HS-27A (cell line): ENCODE results near the gene ABCA3.
"Not testable (repeated sequence)": the region's sequence is repeated elsewhere in the genome, so short reads cannot be mapped to it uniquely, and the experiment has no call there.

Experiments used
- DNase-seq: peaks from one replicate; pipeline ENCODE4 v3.0.0-alpha.2; 2012; ENCODE audit warnings: low read depth, missing footprints

ABCA3 gene

DNA sequence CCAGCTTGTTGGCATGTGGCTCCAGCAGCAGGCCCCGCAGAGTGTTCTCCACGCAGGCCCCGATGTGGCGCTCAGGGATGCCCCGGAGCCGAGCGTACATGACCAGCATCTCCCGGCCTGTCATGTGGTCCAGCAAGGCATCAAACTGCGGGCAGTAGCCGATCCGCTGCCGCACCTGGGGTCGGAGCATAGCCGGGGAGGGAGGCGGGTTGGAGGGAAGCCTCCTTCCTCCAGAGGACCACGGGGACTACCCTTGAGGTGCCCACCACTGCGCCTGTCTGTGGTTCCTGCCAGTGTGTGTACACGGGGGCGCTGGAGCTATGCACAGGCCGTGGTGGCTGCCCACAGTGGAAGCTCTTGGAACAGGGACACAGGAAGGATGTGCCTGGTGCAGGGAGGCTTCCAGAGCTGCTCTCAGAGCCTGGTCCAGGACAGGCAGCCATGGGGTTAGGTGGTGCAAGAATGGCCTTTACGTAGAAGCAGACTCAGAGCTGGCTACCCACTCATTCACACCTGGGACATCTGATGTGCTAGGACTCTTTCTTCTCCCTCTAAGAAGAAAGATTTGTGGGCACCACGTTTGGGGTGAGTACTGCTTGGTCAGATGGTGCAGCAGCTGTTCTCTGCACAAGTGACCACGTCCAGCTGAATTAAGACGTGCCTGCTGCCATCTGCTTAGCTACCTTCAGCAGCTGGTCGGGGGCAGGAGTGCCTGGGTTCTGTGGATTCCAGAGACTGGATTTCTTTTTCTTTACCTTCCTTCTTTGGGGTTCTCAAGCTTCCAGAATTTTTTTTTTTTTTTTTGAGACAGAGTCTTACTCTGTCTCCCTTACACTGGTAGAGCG lies 61.4 kb downstream of the ABCA3 start:
- no peak for DNase-seq

GRCh38 chr16:2278272-2278608 lies 62.3 kb downstream of the ABCA3 start:
- DNase-seq: no peak

DNA sequence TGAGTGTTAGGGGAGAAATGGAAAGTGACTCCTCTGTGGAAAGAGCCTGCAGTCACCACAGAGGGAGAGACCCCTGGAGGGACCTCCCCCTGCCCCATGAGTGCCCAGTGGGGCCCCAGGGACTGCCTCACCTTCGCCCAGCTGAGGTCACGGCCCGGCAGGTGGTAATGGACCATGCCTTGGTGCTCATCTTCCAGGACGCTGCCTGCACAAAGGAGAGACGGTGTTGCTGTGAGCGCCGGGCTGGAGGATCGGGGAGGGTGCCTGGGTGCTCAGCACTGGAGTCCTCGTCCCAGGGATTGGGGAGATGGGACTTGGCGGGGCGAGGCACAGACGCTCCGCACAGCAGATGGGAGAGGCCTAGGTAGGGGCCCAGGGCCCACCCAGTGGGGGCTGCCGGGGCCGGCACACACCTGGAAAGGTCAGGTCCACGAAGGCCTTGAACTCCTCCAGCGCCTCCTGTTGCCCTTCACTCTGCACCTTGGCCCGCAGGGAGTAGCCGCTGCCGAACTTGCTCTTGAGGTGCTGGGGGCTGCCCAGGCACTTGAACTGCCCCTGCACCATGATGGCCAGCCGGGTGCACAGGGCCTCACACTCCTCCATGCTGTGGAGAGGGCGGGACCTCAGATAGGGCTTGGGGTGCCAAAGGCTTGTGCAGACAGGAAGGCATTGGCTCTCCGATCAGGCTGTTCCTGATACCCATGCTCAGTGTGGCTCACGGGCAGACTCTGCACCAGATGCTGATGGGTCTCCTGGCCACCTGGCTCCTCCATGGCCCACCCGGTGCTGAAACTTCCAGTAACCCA lies 62.9 kb downstream of the ABCA3 start:
- DNase-seq: no peak

- no peak for DNase-seq
Measured at GRCh38 chr16:2276368-2277195, 63.9 kb downstream of the ABCA3 start.

DNA sequence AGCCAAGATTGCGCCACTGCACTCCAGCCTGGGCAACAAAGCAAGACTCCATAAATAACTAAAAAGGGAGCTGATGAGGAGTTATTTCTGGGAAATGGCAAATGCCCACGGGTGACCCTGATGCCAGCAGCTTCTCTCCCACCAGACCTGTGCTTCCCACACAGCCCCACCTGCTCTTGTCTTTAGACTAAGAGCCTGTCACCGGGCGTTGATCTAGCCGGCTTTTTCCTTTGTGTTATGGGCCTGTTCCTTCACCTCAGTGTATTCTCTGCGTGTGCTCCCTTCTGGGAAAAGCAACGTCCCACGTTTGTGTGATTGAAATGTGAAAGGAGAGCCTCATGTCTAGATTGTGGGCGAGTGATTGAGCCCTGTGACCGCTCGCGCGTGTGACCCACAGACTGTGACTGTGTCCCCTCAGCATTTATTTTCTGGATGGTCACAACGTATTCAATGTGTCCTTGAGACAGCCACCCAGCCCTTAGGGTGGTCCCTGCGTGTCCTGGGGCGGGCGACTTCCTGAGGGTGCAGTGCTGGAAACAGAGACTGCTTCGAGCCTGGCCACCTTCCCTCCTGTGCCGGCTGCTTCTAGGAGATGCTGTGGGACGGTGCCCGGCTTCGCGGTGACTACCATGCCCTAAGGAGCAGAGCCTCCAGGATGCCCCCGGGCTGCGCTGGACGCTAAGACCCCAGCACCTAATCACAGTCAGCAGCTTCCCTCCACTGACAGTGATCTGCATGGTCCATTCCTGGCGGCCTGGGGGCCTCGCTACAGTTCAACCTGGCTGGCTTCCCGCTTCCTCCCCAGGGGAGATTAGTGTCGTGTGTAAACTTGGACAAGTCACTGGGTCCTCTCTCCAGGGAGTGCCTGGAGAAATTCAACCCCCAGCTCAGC lies 64.8 kb downstream of the ABCA3 start:
- DNase-seq: no peak

DNA sequence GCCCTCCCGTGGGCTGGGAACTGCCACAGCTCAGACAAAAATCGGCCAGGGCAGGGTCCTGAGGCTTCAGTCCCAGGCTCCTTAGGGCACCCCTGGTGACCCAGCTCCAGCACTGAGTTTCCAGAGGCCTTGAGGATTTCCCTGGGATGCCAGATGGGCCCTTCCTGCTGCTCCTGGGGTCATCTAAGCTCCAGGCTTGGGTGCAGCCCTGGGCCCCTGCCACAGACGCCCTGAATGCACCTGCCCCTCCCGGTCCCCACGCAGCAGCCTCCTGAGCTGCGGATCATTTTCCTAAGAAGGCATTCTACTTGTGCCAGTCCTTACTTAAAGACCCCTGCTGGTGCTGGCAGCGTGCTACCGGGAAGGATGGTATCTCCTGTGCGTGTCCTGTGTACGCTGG lies 66.6 kb downstream of the ABCA3 start:
- no peak for DNase-seq

- no peak for DNase-seq
Measured at GRCh38 chr16:2273484-2273883, 67.0 kb downstream of the ABCA3 start.

GRCh38 chr16:2271848-2272461 lies 68.6 kb downstream of the ABCA3 start:
- DNase-seq: no peak

DNA sequence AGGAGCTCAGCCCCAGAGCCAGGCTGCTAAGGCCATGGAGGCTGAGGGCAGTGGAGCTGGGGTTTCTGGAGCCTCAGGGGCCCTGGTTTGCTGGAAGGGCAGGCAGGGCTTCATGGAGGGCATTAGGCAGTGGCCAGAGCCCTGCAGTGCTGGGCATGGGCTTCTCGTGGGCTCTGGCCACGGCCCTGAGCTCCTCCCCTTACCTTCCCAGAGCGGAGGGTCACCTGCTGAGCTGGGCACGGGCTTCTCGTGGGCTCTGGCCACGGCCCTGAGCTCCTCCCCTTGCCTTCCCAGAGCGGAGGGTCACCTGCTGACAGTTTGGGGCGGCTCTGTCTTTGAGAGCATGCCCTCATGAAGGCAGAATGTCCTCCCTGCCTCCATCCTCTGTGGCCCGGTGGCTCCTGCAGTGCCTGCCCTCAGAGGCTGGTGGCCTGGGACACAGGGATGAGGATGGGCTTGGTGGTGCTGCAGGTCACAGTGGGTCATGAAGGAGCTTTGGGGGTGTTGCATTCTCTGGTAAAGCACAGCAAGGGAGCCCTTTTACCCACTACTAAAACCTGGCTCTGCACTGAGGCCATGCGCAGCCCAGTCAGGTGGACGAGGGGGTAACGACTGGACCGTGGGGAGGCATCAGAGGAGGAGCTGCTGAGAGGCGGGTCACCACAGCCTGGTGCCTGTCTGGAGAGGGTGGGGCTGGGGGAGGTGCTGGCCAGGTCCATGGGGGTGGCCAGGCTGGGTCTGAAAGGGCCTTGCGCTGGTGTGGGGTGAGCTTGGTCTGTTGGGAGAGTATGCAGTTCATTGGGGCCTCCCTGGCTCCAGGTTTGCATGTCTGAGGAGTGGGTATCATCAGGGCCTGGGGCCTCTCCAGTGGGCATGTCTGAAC lies 69.7 kb downstream of the ABCA3 start:
- no peak for DNase-seq

GRCh38 chr16:2270070-2270462 lies 70.5 kb downstream of the ABCA3 start:
- no peak for DNase-seq

DNA sequence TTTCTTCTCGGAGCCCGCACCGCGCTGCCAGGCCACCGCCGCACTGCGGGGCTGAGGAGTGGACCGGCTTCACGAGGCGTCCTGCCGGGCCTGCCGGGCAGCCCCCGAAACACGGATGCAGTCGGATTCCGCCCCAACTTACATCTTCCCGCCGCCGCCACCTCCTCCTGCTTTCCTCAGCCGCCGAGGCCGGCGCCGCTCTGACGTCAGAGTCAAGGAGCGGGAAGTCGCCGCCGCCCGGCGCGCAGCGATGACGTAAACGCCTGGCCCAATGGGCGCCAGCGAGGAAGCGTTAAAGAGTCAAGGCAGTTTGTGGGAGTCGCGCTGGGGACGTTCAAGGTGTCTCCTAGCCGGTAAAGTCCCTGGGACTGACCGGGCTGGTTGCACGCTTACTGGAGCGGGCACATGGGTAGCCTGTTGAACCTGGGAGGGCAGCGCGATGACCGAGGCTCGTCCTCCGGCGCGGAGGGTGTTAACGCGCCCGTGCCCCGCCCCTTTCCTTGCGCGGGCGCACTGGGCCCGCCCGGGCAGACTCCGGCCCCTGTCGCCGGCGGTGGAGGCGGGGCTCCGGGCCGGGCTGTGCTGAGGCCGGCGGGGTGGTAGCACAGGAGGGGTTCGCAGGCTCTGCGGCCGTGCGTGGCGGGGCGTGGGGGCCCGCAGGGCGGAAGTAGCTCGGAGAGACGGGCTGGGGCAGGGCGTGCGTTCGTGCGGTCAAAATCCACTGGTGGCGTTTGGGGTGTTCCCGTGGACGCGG lies 72.4 kb downstream of the ABCA3 start, which contains the start of gene RNPS1:
Gene RNPS1, minus strand, starts transcription at position 214 of the 754 bp plus-strand sequence. CDS start 3,483 bp downstream, outside the sequence.
- DNase-seq: peak; percentile 93

- not testable (repeated sequence) for DNase-seq
Measured at GRCh38 chr16:2267505-2267912, 73.0 kb downstream of the ABCA3 start.

DNA sequence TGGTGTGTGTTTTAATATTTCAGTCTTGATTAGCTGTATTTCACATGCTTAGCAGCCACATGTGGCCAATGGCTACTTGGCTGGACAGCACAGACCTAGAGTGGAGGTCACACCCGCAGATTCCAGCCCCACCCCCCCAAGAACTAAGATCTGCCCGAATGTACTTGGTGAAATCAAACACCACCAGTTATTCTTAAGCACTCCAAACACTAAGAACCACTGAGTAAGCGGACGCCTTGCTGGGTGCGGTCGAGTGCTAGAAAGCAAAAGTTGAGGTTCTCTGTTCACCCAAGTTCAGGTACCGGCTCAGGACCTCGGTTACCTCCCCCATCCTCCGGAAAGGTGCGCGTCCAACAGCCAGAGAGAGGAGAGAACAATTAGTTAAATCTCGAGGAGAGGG lies 73.6 kb downstream of the ABCA3 start:
- not testable (repeated sequence) for DNase-seq

- DNase-seq: not testable (repeated sequence)
Measured at GRCh38 chr16:2263026-2263425, 77.5 kb downstream of the ABCA3 start.

GRCh38 chr16:2260250-2260649 lies 80.3 kb downstream of the ABCA3 start:
- DNase-seq: no peak

DNA sequence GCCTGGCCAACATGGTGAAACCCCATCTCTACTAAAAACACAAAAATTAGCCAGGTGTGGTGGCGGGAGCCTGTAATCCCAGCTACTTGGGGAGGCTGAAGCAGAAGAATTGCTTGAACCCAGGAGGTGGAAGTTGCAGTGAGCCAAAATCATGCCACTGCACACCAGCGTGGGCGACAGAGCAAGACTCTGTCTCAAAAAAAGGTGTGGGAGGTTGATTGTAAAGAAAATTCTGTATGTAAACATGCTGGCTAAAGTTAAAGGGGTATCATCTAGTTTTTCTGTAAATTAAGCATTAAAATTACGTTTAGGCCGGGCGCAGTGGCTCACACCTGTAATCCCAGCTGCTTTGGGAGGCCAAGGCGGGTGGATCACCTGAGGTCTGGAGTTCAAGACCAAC lies 82.0 kb downstream of the ABCA3 start:
- not testable (repeated sequence) for DNase-seq

- no peak for DNase-seq
Measured at GRCh38 chr16:2257726-2258125, 82.8 kb downstream of the ABCA3 start.

DNA sequence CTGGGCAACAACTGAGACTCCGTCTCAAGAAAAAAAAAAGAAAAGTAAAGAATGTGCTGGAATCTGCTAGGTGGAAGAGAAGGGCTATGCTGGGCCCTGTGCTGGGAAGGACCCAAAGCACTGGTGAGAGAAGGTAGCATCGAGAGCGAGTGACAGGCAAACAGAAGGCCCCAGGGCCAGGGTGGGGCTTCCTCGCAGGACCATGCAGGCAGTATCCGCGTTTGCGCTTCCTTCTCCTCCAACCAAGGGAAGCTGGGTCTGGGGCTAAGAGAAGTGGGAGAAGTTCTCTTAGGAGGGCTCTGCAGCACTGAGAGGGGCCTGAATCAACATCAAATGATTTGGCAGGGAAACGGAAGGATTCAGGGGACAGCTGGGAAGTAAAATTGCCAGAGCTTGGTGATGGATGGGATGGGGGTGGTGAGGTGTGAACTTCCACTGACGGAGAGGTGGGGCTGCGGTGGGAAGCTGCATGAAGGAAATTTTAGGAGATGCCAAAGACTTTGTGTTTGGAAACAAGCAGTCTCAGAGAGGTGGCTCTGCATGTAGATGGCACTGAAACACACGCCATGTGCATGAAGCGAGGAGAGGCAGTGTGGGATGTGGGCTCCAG lies 83.9 kb downstream of the ABCA3 start:
- no peak for DNase-seq

DNA sequence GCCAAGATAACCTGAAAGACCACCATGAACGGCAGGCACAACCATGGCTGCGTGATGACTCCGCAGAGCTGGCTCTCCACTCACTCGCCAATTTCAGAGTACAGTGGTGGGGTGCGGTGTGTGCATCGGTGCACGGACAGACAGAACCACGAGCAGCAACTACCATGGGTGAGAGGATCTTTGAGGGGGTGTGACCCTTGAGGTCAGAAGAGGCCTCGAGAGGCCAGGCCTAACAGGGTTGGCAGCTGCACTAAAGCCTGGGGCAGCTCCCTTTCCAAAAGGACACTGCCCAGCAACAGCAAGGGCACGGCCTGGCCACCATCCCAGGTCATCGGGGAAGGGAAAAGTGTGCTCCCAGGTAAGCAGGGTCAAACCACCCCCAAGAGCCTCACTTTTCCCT lies 87.2 kb downstream of the ABCA3 start:
- no peak for DNase-seq
